ENCODE results near the gene DNAAF5. TPM values are rescaled to one million over a fixed set of nuclear protein-coding genes. Genes with fewer than 3 reads are reported as not detected.

The DNAAF5 gene
- total RNA-seq, 1 donor from 2014 or later, result 59.7 TPM

- Histone ChIP-seq H3K36me3 (ENCODE audit: control insufficient read depth, insufficient read depth, low read length) (no peaks in the 10 kb centered on the region), H3K4me3 (ENCODE audit: low read depth, low read length) (no peak overlapping the region), H3K27me3 (ENCODE audit: control insufficient read depth, insufficient read depth, low read length) (no peaks in the 10 kb centered on the region)
- no peak for DNase-seq (ENCODE audit: low read depth)
- no peak for TF ChIP-seq CTCF (IDR thresholded peaks at IDR 0.05; ENCODE audit: insufficient read depth, low read length, poor library complexity, severe bottlenecking)
Observed at GRCh38 chr7:805261-805660, 78.8 kb downstream of the DNAAF5 start.

GRCh38 chr7:815284-816216 lies 89.1 kb downstream of the DNAAF5 start:
- TF ChIP-seq CTCF (IDR thresholded peaks at IDR 0.05; ENCODE audit: insufficient read depth, low read length, poor library complexity, severe bottlenecking), result no peak
- no peak for DNase-seq (ENCODE audit: low read depth)
- Histone ChIP-seq H3K27me3 (ENCODE audit: control insufficient read depth, insufficient read depth, low read length) (no peaks in the 10 kb centered on the region), H3K36me3 (ENCODE audit: control insufficient read depth, insufficient read depth, low read length) (no peaks in the 10 kb centered on the region), H3K4me3 (ENCODE audit: low read depth, low read length) (peak overlapping the region; percentile 73)

- peak; percentile 87 for DNase-seq (ENCODE audit: low read depth)
Observed at GRCh38 chr7:816300-816750, 89.8 kb downstream of the DNAAF5 start.

GRCh38 chr7:816751-817671 lies 90.5 kb downstream of the DNAAF5 start:
- no peak for TF ChIP-seq CTCF (IDR thresholded peaks at IDR 0.05; ENCODE audit: insufficient read depth, low read length, poor library complexity, severe bottlenecking)
- Histone ChIP-seq H3K4me3 (ENCODE audit: low read depth, low read length) (peak overlapping the region; percentile 67), H3K36me3 (ENCODE audit: control insufficient read depth, insufficient read depth, low read length) (no peaks in the 10 kb centered on the region), H3K27me3 (ENCODE audit: control insufficient read depth, insufficient read depth, low read length) (no peaks in the 10 kb centered on the region)
- no peak for DNase-seq (ENCODE audit: low read depth)

More at GRCh38 chr7:816300-816750, 89.8 kb downstream of the DNAAF5 start:
- peak overlapping the region; percentile 73 for H3K4me3 ChIP-seq (ENCODE audit: low read depth, low read length)
- H3K36me3 ChIP-seq (ENCODE audit: control insufficient read depth, insufficient read depth, low read length), result no peaks in the 10 kb centered on the region
- no peak for TF ChIP-seq CTCF (IDR thresholded peaks at IDR 0.05; ENCODE audit: insufficient read depth, low read length, poor library complexity, severe bottlenecking)
- no peaks in the 10 kb centered on the region for H3K27me3 ChIP-seq (ENCODE audit: control insufficient read depth, insufficient read depth, low read length)

- Histone ChIP-seq H3K4me3 (ENCODE audit: low read depth, low read length) (no peak overlapping the region), H3K27me3 (ENCODE audit: control insufficient read depth, insufficient read depth, low read length) (no peaks in the 10 kb centered on the region), H3K36me3 (ENCODE audit: control insufficient read depth, insufficient read depth, low read length) (no peaks in the 10 kb centered on the region)
- TF ChIP-seq CTCF (IDR thresholded peaks at IDR 0.05; ENCODE audit: insufficient read depth, low read length, poor library complexity, severe bottlenecking), result peak; percentile 24
- DNase-seq (ENCODE audit: low read depth), result no peak
Observed at GRCh38 chr7:818031-818699, 91.7 kb downstream of the DNAAF5 start.
